Adrenal gland (tissue), 5 donors: ENCODE data around the gene ARL15.

Experiments
- CTCF ChIP-seq, 6 experiments: fragments of 450-650 bp in 4 of 6; fragments of 200-600 bp in 2 of 6; sonication (generic) in 1 of 6; IDR thresholded peaks; 1 replicate in 5 of 6; 2 replicates in 1 of 6; pipeline versions ENCODE4 v1.5.1 to v1.8.0; 2016 to 2021; ENCODE audit warnings: antibody characterized with exemption in 6 of 6, mild to moderate bottlenecking in 2 of 6, moderate library complexity in 1 of 6
- POLR2A ChIP-seq, 2 donors: fragments of 450-650 bp; IDR thresholded peaks; one replicate each; pipeline ENCODE4 v1.6.1; 2017; ENCODE audit warnings: antibody characterized with exemption in 2 of 2, mild to moderate bottlenecking in 2 of 2, moderate library complexity in 1 of 2
- donor health status: DM: no; HTN: no; CAD: no.

- TF ChIP-seq CTCF (IDR thresholded peaks at IDR 0.05) (no peak), POLR2A (IDR thresholded peaks at IDR 0.05) (no peak)
Observed at GRCh38 chr5:54115735-54116403, 194.5 kb downstream of the ARL15 start.
